Astrocyte (in vitro differentiated cells and primary cell): ENCODE measurements around the gene NDUFB11.

Source experiments
- EZH2 ChIP-seq: IDR thresholded peaks from 2 replicates; pipeline ENCODE4 v1.6.1; 2012; ENCODE audit warnings: mild to moderate bottlenecking, low read length, inconsistent platforms; ENCODE audit not compliant: insufficient read depth
- TF ChIP-seq, protein P1 (sequence below): IDR thresholded peaks from 2 replicates; pipeline ENCODE4 v1.5.1; 2011; ENCODE audit warnings: low read depth, mild to moderate bottlenecking, inconsistent platforms, low read length, moderate library complexity; ENCODE audit not compliant: insufficient read depth

GRCh38 chrX:47191331-47191730 is 46.8 kb upstream of the NDUFB11 start:
- TF ChIP-seq, protein P1, sequence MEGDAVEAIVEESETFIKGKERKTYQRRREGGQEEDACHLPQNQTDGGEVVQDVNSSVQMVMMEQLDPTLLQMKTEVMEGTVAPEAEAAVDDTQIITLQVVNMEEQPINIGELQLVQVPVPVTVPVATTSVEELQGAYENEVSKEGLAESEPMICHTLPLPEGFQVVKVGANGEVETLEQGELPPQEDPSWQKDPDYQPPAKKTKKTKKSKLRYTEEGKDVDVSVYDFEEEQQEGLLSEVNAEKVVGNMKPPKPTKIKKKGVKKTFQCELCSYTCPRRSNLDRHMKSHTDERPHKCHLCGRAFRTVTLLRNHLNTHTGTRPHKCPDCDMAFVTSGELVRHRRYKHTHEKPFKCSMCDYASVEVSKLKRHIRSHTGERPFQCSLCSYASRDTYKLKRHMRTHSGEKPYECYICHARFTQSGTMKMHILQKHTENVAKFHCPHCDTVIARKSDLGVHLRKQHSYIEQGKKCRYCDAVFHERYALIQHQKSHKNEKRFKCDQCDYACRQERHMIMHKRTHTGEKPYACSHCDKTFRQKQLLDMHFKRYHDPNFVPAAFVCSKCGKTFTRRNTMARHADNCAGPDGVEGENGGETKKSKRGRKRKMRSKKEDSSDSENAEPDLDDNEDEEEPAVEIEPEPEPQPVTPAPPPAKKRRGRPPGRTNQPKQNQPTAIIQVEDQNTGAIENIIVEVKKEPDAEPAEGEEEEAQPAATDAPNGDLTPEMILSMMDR = no peak
- TF ChIP-seq EZH2 = no peak
